GM21825 (cell line): ENCODE measurements around the gene CYGB.

Source experiments
- ATAC-seq: cut with Tn5 transposase; IDR thresholded peaks from one replicate; pipeline ENCODE4 v1.9.1; 2021; ENCODE audit warnings: mild to moderate bottlenecking, moderate library complexity; ENCODE audit not compliant: unreplicated experiment

Gene CYGB

GRCh38 chr17:76502341-76503211 lies 34.9 kb downstream of the CYGB start:
- no peak for ATAC-seq

- ATAC-seq = no peak
Measured at GRCh38 chr17:76501827-76502307, 35.6 kb downstream of the CYGB start.

GRCh38 chr17:76501018-76501826 lies 36.3 kb downstream of the CYGB start, which contains the start of gene RHBDF2:
TSS of gene RHBDF2 (minus strand) at chr17:76501423. CDS start at chr17:76481524, 19,899 bp downstream.
- ATAC-seq = peak; percentile 63

- ATAC-seq = no peak
Measured at GRCh38 chr17:76500747-76501017, 36.8 kb downstream of the CYGB start.

- no peak for ATAC-seq
Measured at GRCh38 chr17:76500074-76500746, 37.3 kb downstream of the CYGB start.

- no peak for ATAC-seq
Measured at GRCh38 chr17:76499267-76499667, 38.2 kb downstream of the CYGB start.

GRCh38 chr17:76498876-76499251 lies 38.6 kb downstream of the CYGB start:
- no peak for ATAC-seq

- no peak for ATAC-seq
Measured at GRCh38 chr17:76497979-76498875, 39.3 kb downstream of the CYGB start.

GRCh38 chr17:76497699-76497978 lies 39.9 kb downstream of the CYGB start:
- ATAC-seq = no peak

- ATAC-seq = no peak
Measured at GRCh38 chr17:76496464-76496863, 41.0 kb downstream of the CYGB start.

GRCh38 chr17:76495663-76496400 lies 41.7 kb downstream of the CYGB start:
- no peak for ATAC-seq

- peak; percentile 1 for ATAC-seq
Measured at GRCh38 chr17:76493505-76494167, 43.9 kb downstream of the CYGB start.

GRCh38 chr17:76492989-76493501 lies 44.5 kb downstream of the CYGB start:
- ATAC-seq = peak; percentile 39

GRCh38 chr17:76492123-76492988 lies 45.2 kb downstream of the CYGB start:
- peak; percentile 36 for ATAC-seq

- peak; percentile 1 for ATAC-seq
Measured at GRCh38 chr17:76491271-76492122, 46.0 kb downstream of the CYGB start.

GRCh38 chr17:76490112-76490710 lies 47.3 kb downstream of the CYGB start:
- ATAC-seq = no peak
